ENCODE data around the gene MRPL33. TPM values are rescaled to one million over a fixed set of nuclear protein-coding genes. Genes with fewer than 3 reads are reported as not detected.
A peak's percentile ranks its signal among the peaks of the same experiment; 100 is the strongest.

Gene MRPL33
- total RNA-seq, 1 donor from 2014 or later = 168 TPM

- DNase-seq = no peak
Measured at GRCh38 chr2:27776696-27777095, 5.2 kb downstream of the MRPL33 start.

DNA sequence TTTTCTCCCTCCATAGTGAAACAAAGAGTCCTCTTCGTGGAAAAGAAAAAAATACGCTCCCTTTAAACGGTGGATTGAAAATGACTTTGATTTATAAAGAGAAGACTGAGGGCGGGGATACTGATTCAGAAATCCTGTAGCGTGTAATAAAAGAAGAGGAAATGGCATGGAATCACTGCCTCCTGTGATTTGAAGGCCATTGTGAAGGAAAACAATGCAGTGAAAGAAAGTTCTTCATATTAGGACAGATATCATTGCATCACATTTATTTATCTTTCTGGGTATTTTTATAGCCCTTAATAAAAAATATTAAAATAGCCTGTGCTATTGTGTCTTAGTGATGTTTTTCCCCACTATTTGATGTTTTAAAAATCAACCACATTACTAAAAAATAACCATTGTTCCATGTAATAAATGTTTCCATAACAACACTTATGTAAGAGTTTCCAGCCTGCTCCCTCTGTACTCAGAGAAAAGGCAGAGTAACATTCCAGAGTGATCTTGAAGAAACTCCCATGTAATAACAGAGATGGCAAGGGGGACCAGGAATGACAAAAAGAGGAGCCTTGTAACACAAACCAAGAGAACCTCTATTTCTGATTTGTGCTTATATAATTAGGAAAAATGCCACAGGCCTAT is 8.0 kb downstream of the MRPL33 start:
- DNase-seq = no peak

- no peak for DNase-seq
Measured at GRCh38 chr2:27781496-27781895, 10.0 kb downstream of the MRPL33 start.

DNA sequence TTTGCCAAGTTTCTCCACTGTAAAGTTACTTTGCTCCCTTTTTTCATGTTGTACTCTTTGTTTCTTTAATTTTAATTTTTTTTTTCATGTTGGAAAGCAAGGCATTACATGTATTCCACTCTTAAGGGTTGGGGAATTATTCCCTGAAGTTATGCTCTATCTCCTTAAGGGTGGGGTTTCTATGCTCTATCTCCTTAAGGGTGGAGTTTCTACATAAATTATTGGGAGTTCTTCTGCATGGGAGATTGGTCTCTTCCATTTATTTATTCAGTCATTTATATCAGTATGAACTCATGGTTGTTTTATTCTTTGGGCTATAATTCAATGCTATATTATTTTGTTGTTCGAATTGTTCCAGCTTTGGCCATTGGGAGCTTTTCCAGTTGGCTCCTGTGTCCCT is 11.2 kb downstream of the MRPL33 start:
- no peak for DNase-seq

DNA sequence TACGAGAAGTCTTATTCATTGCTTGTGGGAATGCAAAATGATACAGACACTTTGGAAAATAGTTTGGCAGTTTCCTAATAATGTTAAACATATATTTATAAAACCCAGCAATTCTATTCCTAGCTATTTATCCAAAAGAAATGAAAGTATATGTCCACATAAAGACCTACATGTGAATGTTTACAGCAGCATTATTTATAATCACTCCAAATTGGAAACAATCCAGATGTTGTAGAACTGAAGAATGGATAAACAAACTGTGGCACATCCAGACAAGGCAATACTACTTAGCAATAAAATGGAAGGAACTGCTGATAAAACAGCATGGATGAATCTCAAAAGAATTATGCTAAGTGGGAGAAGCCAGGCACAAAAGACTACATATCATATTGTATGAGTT is 19.3 kb downstream of the MRPL33 start:
- no peak for DNase-seq

DNA sequence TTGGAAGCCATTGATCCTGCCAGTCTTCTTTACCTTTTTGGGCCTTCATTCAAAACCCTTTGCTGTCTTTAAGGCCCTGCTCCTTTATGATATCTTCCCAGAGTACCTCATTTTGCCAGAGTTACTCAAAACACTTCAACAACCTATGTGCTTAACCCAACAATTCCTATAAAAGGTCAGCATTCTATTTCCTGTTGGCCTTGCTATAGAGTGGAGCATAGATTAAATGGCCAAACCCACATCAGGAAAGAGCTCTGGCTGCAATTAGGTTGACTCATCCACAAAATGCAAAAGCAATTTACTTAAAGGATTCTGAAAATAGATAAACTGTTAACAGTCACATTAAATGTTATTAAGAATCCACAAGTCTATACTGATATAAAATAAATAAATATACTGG is 21.2 kb downstream of the MRPL33 start:
- no peak for DNase-seq

- no peak for DNase-seq
Measured at GRCh38 chr2:27795093-27795834, 23.7 kb downstream of the MRPL33 start.

DNA sequence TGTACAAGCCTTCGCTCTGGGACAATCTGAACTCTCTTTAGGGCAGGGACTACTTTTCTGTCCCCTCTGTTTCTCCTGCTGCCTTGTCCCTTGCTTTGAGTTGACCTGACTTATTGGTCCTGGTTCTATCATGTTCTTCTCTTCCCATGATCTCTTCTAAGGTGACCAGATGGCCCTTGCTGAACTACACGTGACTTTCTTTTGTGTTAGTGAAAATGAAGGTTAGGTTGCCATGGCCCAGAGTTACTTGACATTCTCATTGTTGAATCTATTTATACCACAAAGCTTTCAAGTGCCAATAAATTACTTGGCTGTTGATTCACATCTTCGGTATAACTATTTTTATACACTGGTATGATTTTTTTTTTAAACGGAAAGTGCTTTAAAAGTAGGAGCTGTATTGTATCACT is 24.4 kb downstream of the MRPL33 start:
- no peak for DNase-seq

- no peak for DNase-seq
Measured at GRCh38 chr2:27796791-27797765, 25.6 kb downstream of the MRPL33 start.

DNA sequence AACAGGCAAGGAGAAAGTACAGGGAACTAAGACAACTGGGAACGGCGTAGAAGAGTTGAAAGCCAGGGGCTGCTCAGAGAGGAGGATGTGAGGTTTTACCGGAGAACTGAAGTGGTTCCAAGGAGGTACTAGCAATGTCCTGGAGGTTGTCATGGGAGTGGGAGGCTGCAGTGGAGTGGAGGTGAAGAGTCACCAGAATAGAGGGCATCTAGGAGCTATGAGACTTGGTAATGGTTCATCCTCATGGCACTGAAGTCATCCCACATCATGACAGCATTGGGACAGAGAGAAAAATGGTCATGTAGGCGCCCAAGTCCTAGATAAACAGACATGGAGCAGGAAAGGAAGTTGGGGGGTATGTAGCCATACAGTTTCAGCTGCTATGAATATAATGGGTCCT is 26.3 kb downstream of the MRPL33 start:
- DNase-seq = no peak

- no peak for DNase-seq
Measured at GRCh38 chr2:27798486-27798885, 27.0 kb downstream of the MRPL33 start.

DNA sequence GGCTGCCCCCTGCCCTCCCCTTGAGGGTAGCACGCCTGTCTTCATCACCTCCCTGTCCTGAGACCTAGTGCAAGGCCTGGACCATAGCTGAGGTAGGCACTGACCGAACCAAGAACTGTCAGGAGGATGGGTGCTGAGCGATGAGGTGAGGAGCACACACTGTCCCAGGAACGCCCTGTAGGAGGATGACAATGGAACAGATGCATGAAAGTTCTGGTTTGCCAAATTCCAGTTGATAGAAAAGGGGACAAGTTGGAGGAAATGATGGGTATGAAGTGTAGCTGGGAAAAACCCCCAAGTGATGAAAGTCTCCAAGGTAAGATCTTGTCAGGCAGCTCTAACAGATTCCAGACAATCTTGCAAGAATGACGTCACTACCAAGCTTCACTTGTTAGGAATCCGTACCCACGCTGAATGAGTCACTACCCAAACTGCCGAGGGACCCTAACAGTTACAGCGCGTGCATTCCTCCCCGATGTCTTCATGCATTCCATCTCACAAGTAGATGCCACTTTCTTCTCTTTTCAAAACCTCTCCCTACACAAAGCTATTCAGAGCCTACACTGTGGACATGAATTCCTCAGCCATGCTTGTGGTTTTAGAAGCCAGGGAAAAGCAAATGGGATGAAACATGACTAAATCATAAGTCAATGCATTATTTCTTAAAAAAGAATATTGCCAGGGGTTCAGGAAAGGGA is 27.6 kb downstream of the MRPL33 start:
- DNase-seq = peak; percentile 68

DNA sequence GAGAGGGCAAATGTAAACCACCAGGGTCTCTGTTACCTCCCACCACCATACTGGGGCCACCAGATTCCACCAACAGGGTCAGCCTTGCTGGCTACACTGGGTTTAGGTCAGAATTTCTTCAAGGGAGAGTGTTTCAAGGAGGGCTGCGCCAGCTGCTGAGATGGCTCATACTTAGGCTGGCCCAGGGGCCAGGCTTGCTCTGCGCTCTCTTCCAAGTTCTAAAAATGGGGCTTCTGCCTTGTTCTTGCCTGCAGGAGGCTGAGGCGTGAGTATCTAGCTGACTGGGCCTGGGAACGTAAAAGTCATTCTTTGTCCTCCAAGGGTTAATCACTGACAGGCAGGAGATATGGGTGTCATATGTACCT is 28.1 kb downstream of the MRPL33 start:
- DNase-seq = peak; percentile 17

DNA sequence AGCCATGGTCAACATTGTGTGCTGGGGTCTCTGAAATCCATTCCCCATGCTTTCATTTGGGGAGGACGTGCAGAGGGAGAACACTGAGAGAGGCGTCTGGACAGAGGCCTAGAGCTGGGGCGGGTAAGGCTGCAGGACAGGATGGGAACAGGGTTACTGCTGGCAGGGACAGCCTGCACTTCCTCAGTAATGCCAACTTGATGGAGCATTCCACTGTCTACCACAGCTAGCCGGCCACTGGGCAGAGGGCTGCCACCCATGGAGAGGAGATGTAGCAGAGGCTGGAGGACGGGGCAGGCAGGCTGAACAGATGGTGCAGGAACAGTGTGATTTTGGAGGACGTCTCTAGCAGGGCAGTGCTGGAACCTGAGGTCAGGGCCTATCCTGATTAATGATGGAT is 29.3 kb downstream of the MRPL33 start:
- DNase-seq = no peak

- DNase-seq = no peak
Measured at GRCh38 chr2:27802547-27802946, 31.0 kb downstream of the MRPL33 start.

DNA sequence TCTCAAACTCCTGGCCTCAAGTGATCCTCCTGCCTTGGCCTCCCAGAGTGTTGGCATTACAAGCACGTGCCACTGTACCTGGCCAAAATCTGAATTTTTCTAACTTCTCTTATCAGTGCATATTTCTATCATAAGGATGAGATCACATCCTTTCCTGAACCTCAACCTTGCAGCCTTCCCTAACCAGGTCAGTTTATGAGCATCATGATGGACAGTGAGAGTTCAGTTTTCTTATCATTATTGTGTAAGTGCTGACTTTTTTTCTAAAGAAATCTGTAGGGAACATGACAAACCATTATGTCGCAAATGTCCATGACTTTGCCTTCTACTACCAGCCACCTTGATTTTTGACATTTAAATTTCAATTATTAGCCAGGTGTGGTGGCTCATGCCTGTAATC is 31.5 kb downstream of the MRPL33 start:
- DNase-seq = no peak

- no peak for DNase-seq
Measured at GRCh38 chr2:27804146-27804545, 32.6 kb downstream of the MRPL33 start.

DNA sequence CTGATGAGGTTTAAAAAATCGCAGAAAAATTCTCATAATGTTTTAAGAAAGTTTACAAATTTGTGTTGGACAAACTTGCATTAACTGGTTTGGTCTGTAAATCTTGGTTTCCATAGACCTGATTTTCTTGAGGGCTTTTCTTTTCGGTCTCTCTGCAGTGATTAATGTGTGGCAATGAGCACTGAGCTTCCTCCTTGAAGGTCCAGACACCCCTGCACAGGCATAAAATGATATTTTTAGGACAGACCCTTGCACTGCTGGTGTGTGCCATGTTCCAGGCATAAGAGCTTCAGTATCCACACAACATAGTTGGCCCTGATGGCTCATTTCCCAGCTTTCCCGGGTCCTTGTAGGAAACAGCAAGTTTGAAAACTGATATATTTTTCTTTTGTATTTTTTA is 33.7 kb downstream of the MRPL33 start:
- DNase-seq = no peak

GRCh38 chr2:27806311-27807059 is 35.0 kb downstream of the MRPL33 start:
- no peak for DNase-seq

DNA sequence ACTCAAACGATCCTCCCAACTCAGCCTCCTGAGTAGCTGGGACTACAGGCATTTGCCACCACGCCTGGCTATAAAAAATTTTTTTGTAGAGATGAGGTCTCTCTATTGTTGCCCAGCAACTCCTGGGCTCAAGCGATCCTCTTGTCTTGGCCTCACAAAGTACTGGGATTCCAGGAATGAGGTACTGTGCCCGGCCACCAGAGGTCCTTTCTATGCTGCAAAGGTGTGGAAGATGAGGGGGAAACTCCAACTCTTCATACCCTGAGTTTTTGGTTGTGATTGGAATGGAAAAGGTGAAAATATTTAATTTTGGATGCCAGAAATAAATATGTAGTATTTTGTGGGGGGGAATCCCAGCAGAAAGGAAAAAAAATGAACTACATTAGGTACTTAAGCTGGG is 36.0 kb downstream of the MRPL33 start:
- peak; percentile 21 for DNase-seq

GRCh38 chr2:27808418-27808817 is 36.9 kb downstream of the MRPL33 start:
- DNase-seq = no peak

DNA sequence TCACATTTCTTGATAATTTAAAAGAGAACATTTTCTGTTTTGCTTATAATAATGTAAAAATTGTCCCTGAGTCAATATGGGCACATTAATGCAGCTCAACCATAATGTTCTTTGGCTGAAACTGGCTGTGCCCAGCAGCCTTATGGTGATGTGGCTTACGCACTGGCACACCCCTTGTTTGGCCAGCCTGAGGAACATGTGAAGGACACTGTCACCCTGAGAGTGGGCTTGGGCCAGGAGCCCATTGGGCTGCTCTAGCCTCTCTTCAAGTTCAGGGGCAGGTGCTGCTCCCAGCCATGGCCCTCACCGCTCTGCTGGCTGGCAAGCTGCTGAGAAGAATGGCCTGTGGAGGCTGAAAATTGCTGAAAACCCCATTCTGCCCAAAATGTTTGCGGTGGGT is 37.5 kb downstream of the MRPL33 start:
- DNase-seq = no peak

All from tongue (tissue), 2 donors.